GDM1 (cell line): ENCODE data around the gene PGGHG.

ENCODE experiments used
- DNase-seq: peaks from one replicate; lab custom pipeline; 2025; lab: John Stamatoyannopoulos, UW

The PGGHG gene

GRCh38 chr11:269146-269890 is 19.6 kb upstream of the PGGHG start:
- peak; percentile 57 for DNase-seq

GRCh38 chr11:270451-271318 is 18.2 kb upstream of the PGGHG start:
- no peak for DNase-seq

GRCh38 chr11:271319-271715 is 17.6 kb upstream of the PGGHG start:
- no peak for DNase-seq

GRCh38 chr11:272195-272930 is 16.6 kb upstream of the PGGHG start:
- DNase-seq, result no peak

- no peak for DNase-seq
These were observed 16.1 kb upstream of the PGGHG start for GRCh38 chr11:272931-273198.

- no peak for DNase-seq
These were observed 12.7 kb upstream of the PGGHG start for GRCh38 chr11:276219-276618.

GRCh38 chr11:278001-278951 is 10.7 kb upstream of the PGGHG start, which contains the start of gene NLRP6:
Gene NLRP6 (plus strand): TSS chr11:278407. CDS start chr11:278570, 163 bp downstream.
- no peak for DNase-seq

- DNase-seq, result no peak
These were observed 9.6 kb upstream of the PGGHG start for GRCh38 chr11:279040-279965.

GRCh38 chr11:279966-280705 is 8.8 kb upstream of the PGGHG start:
- no peak for DNase-seq

GRCh38 chr11:280706-281485 is 8.0 kb upstream of the PGGHG start:
- no peak for DNase-seq

- no peak for DNase-seq
These were observed 7.3 kb upstream of the PGGHG start for GRCh38 chr11:281486-282161.

GRCh38 chr11:282171-282570 is 6.8 kb upstream of the PGGHG start:
- no peak for DNase-seq

GRCh38 chr11:282630-283360 is 6.1 kb upstream of the PGGHG start:
- DNase-seq, result no peak

GRCh38 chr11:283405-284104 is 5.4 kb upstream of the PGGHG start:
- no peak for DNase-seq

- no peak for DNase-seq
These were observed 4.6 kb upstream of the PGGHG start for GRCh38 chr11:284105-285020.
